K562 (cell line): Measurements from ENCODE around the gene TCEAL8. TPM values are rescaled to one million over a fixed set of nuclear protein-coding genes. Genes with fewer than 3 reads are reported as not detected.

Source experiments
- ATAC-seq: fragments of 200-7000 bp; cut with Tn5 transposase; 3 replicates; pipeline ENCODE4 v1.9.1; 2020; ENCODE audit warnings: moderate library complexity
- BruUV-seq: library from RNA; stranded (reverse); fragments of 400-500 nt; replicated peaks from 2 replicates; lab custom pipeline; 2021; lab: Mats Ljungman, UMichigan
- CTCF ChIA-PET: fragments of 300-600 bp; formaldehyde crosslinking; extraction: SDS; loops from one replicate; lab custom pipeline; 2021; ENCODE audit warnings: low intra/inter-chr PET ratio; lab: Yijun Ruan, JAX
- POLR2A ChIA-PET: fragments of 300-600, 350-650 bp; sonication (Branson Sonifier 250); formaldehyde crosslinking; extraction: SDS; loops from one replicate; lab custom pipeline; 2021; ENCODE audit warnings: antibody characterized with exemption, inconsistent platforms; lab: Yijun Ruan, JAX
- DNase-seq, 4 experiments: peaks; one replicate each; pipeline versions ENCODE4 v3.0.0 to v3.0.0-alpha.2; 2011 to 2018; ENCODE audit warnings: low spot score in 3 of 4, mixed read lengths in 3 of 4; ENCODE audit errors: extremely low read depth in 1 of 4
- FAIRE-seq: peaks from 2 replicates; lab custom pipeline; 2011; peaks lifted over from hg19 to GRCh38; lab: Jason Lieb, UNC
- H2AFZ ChIP-seq: 2 replicates; pipeline ENCODE4 v1.6.0; 2011; ENCODE audit warnings: low read depth, low read length, control low read depth, inconsistent platforms
- H3K27ac ChIP-seq: fragments of 200-600 bp; 3 replicates; pipeline ENCODE4 v1.8.0; 2011; ENCODE audit warnings: low read depth, mild to moderate bottlenecking, control low read depth, inconsistent platforms, low read length, moderate library complexity, mixed read lengths; ENCODE audit errors: extremely low read depth
- H3K27me3 ChIP-seq, 2 experiments: fragments of 300-600 bp in 1 of 2; 2 replicates in 1 of 2; 3 replicates in 1 of 2; pipeline versions ENCODE4 v1.6.0 to v1.8.0; 2011; ENCODE audit warnings: inconsistent platforms in 2 of 2, low read length in 2 of 2, mild to moderate bottlenecking in 1 of 2, mixed read lengths in 1 of 2, moderate library complexity in 1 of 2; ENCODE audit not compliant: control insufficient read depth in 2 of 2, insufficient read depth in 2 of 2
- H3K36me3 ChIP-seq: fragments of 300-600 bp; 3 replicates; pipeline ENCODE4 v1.8.0; 2011; ENCODE audit warnings: mild to moderate bottlenecking, low read length, inconsistent platforms; ENCODE audit not compliant: control insufficient read depth, insufficient read depth
- H3K4me1 ChIP-seq, 2 experiments: fragments of 200-600 bp in 1 of 2; replicated peaks in 1 of 2; 2 replicates in 1 of 2; 3 replicates in 1 of 2; pipeline versions ENCODE4 v1.5.1 to v1.8.0; 2011; ENCODE audit warnings: inconsistent platforms in 2 of 2, low read length in 2 of 2, mild to moderate bottlenecking in 1 of 2, mixed read lengths in 1 of 2, moderate library complexity in 1 of 2; ENCODE audit not compliant: control insufficient read depth in 2 of 2, insufficient read depth in 2 of 2
- H3K4me2 ChIP-seq: 2 replicates; pipeline ENCODE4 v1.6.1; 2011; ENCODE audit warnings: low read length, control low read depth, inconsistent platforms, mixed read lengths; ENCODE audit not compliant: insufficient read depth
- H3K4me3 ChIP-seq: fragments of 200-600 bp; sonication (generic), shearing (Covaris generic); 2 replicates; pipeline ENCODE4 v1.5.1; 2016; ENCODE audit warnings: control low read depth, inconsistent platforms
- H3K79me2 ChIP-seq: fragments of 200-600 bp; 3 replicates; pipeline ENCODE4 v1.8.0; 2011; ENCODE audit warnings: low read length, inconsistent platforms; ENCODE audit not compliant: control insufficient read depth, insufficient read depth
- H3K9ac ChIP-seq, 2 experiments: 2 replicates each; pipeline versions ENCODE4 v1.6.0 to v1.6.1; 2011; ENCODE audit warnings: low read depth in 2 of 2, low read length in 2 of 2, control low read depth in 1 of 2, inconsistent platforms in 1 of 2, mild to moderate bottlenecking in 1 of 2, mixed read lengths in 1 of 2; ENCODE audit not compliant: insufficient read depth in 1 of 2
- H3K9me1 ChIP-seq: one replicate; pipeline ENCODE4 v1.6.0; 2011; ENCODE audit warnings: inconsistent platforms, mild to moderate bottlenecking, low read length, moderate library complexity; ENCODE audit not compliant: control insufficient read depth, insufficient read depth
- H3K9me3 ChIP-seq: replicated peaks from 2 replicates; pipeline ENCODE4 v1.5.1; 2011; ENCODE audit warnings: low read depth, low read length, inconsistent platforms; ENCODE audit not compliant: control insufficient read depth, insufficient read depth
- H4K20me1 ChIP-seq: replicated peaks from 2 replicates; pipeline ENCODE4 v1.6.1; 2011; ENCODE audit warnings: low read length, inconsistent platforms, mixed read lengths; ENCODE audit not compliant: control insufficient read depth, insufficient read depth
- DMBX1 ChIP-seq: fragments of 250-450 bp; sonication (Bioruptor Pico); IDR thresholded peaks from 2 replicates; pipeline ENCODE4 v1.8.0; 2022; ENCODE audit warnings: inconsistent platforms, mild to moderate bottlenecking, moderate library complexity, borderline replicate concordance
- HIVEP1 ChIP-seq: fragments of 250-450 bp; sonication (Bioruptor Pico); IDR thresholded peaks from 2 replicates; pipeline ENCODE4 v1.4.0; 2020; ENCODE audit warnings: mild to moderate bottlenecking
- MAZ ChIP-seq, 2 experiments: fragments of 450-650 bp in 1 of 2; sonication (generic) in 1 of 2; formaldehyde crosslinking; IDR thresholded peaks in 1 of 2; conservative IDR thresholded peaks in 1 of 2; 2 replicates each; pipeline versions ENCODE4 v1.4.0 to v1.5.0; 2020; ENCODE audit warnings: mild to moderate bottlenecking in 1 of 2, missing genetic modification reagents in 1 of 2
- NCOA1 ChIP-seq: fragments of 450-650 bp; IDR thresholded peaks from 2 replicates; pipeline ENCODE4 v1.6.1; 2016; ENCODE audit warnings: low read depth
- SMARCA5 ChIP-seq: fragments of 450-650 bp; IDR thresholded peaks from 2 replicates; pipeline ENCODE4 v1.6.1; 2016
- XRCC5 ChIP-seq: fragments of 200-400 bp; formaldehyde crosslinking; IDR thresholded peaks from 2 replicates; pipeline ENCODE4 v1.6.1; 2017; ENCODE audit warnings: low read depth, mild to moderate bottlenecking, low read length
- YY1 ChIP-seq, 3 experiments: IDR thresholded peaks; 2 replicates each; pipeline ENCODE4 v1.6.1; 2011; ENCODE audit warnings: low read length in 2 of 3, mild to moderate bottlenecking in 2 of 3, moderate library complexity in 2 of 3, borderline replicate concordance in 1 of 3, control low read depth in 1 of 3, low read depth in 1 of 3; ENCODE audit not compliant: insufficient read depth in 3 of 3, insufficient replicate concordance in 2 of 3, control insufficient read depth in 1 of 3, insufficient read length in 1 of 3; ENCODE audit errors: extremely low read depth in 1 of 3
- ZNF23 ChIP-seq: fragments of 250-450 bp; sonication (Bioruptor Pico); IDR thresholded peaks from 2 replicates; pipeline ENCODE4 v1.4.0; 2020; ENCODE audit warnings: mild to moderate bottlenecking
- in situ Hi-C: fragments of 300-500 bp; cut with MboI; formaldehyde crosslinking; loops from 4 replicates; pipeline ENCODE4 v1.15.0; 2018; ENCODE audit warnings: inconsistent platforms, mixed read lengths
- intact Hi-C: fragments of 100-400 bp; cut with micrococcal nuclease; formaldehyde crosslinking; loops from 2 replicates; pipeline ENCODE4 v1.14.2; 2022
- polyA plus RNA-seq, 8 experiments: library from polyadenylated mRNA; depleted of rRNA in 4 of 8; stranded (reverse) in 5 of 8; unstranded in 3 of 8; fragments of >200 nt; fragmentation: Nextera tagmentation in 2 of 8; fragmentation: Illumina TruSeq in 1 of 8; extraction: Ambion mirVana in 2 of 8; extraction: Trizol in 1 of 8; gene quantifications; 2 replicates each; pipeline versions ENCODE4 v1.2.1 to v1.2.3, GENCODE V29; 2011 to 2014; ENCODE audit warnings: inconsistent platforms in 1 of 8, missing spikeins in 1 of 8
- total RNA-seq, 7 experiments: library from RNA; depleted of rRNA in 6 of 7; stranded (reverse); fragments of >200 nt in 6 of 7; fragmentation: Illumina TruSeq in 2 of 7; extraction: Trizol in 2 of 7; gene quantifications; 2 replicates each; pipeline versions ENCODE4 v1.2.1 to v1.2.3, GENCODE V29; 2011 to 2021; ENCODE audit warnings: low replicate concordance in 1 of 7
- TF ChIP-seq, protein P1 (sequence below): fragments of 450-650 bp; IDR thresholded peaks from 2 replicates; pipeline ENCODE4 v1.6.1; 2014; ENCODE audit warnings: low read depth, mild to moderate bottlenecking, moderate library complexity, borderline replicate concordance
- TF ChIP-seq, protein P2 (sequence below): fragments of 450-650 bp; formaldehyde crosslinking; IDR thresholded peaks from 2 replicates; pipeline ENCODE4 v1.4.0; 2022; ENCODE audit warnings: mild to moderate bottlenecking, moderate library complexity

TCEAL8 gene
- total and polyA plus RNA-seq, 9 of the 15 experiments (the other 6 are each of a cell fraction or from before 2014, with no cell fraction given): 49.0 to 178 (median 101) TPM

GRCh38 chrX:103254921-103255493, at the start of gene TCEAL8 (continued):
- no peak for TF ChIP-seq YY1 (IDR thresholded peaks at IDR 0.05; ENCODE audit: borderline replicate concordance in 1 of 3, control insufficient read depth in 1 of 3, extremely low read depth in 1 of 3, insufficient read depth in 3 of 3, insufficient read length in 1 of 3, insufficient replicate concordance in 2 of 3, low read depth in 1 of 3, low read length in 2 of 3)
- peak in 1 of 2 experiments; percentile 52; a peak in 1 of 4 replicates for TF ChIP-seq MAZ (CRISPR knock-in tag; conservative IDR thresholded peaks at IDR 0.05 in 1 of 2, IDR thresholded peaks at IDR 0.05 in 1 of 2)

DNA sequence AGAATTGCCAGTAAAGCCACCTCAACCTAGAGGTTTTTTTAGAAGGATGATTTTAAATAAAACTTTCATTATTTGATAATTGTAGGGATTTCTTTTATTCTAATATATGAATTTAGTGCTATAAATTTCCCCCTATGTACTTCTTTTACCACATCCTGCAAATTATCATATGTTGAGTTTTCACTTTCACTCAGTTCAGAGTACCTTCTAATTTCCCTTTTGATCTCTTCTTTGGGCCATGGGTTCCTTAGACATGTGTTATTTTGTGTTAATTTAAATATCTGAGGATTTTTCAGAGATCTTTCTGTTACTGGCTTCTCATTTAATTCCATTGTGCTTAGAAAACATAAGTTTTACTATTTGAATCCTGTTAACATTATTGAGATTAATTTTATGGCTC, 49.8 kb upstream of the TCEAL8 start:
- in situ Hi-C loops: no loop called here
- ATAC-seq (no peak), FAIRE-seq (no peak), DNase-seq (no peak)
- Histone ChIP-seq H4K20me1 (no peaks in the 10 kb centered on the region), H3K79me2 (no peaks in the 10 kb centered on the region), H3K9me1 (no peaks in the 10 kb centered on the region), H3K36me3 (no peaks in the 10 kb centered on the region), H3K4me2 (no peak overlapping the region), H3K27ac (no peak overlapping the region), H3K4me1 (no peaks in the 10 kb centered on the region; a peak in 1 of 5 replicates), H3K4me3 (no peak overlapping the region), H3K9me3 (no peaks in the 10 kb centered on the region), H3K9ac (no peak overlapping the region), H3K27me3 (no peaks in the 10 kb centered on the region), H2AFZ (no peak overlapping the region)
- ChIA-PET CTCF (no interaction called here), POLR2A (no interaction called here)
- no TSS peak for BruUV-seq
- TF ChIP-seq HIVEP1 (CRISPR knock-in tag): no peak
- TF ChIP-seq, protein P1, sequence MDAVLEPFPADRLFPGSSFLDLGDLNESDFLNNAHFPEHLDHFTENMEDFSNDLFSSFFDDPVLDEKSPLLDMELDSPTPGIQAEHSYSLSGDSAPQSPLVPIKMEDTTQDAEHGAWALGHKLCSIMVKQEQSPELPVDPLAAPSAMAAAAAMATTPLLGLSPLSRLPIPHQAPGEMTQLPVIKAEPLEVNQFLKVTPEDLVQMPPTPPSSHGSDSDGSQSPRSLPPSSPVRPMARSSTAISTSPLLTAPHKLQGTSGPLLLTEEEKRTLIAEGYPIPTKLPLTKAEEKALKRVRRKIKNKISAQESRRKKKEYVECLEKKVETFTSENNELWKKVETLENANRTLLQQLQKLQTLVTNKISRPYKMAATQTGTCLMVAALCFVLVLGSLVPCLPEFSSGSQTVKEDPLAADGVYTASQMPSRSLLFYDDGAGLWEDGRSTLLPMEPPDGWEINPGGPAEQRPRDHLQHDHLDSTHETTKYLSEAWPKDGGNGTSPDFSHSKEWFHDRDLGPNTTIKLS: no peak
- TF ChIP-seq, protein P2, sequence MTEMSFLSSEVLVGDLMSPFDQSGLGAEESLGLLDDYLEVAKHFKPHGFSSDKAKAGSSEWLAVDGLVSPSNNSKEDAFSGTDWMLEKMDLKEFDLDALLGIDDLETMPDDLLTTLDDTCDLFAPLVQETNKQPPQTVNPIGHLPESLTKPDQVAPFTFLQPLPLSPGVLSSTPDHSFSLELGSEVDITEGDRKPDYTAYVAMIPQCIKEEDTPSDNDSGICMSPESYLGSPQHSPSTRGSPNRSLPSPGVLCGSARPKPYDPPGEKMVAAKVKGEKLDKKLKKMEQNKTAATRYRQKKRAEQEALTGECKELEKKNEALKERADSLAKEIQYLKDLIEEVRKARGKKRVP (CRISPR knock-in tag): no peak
- no peak for TF ChIP-seq XRCC5
- TF ChIP-seq SMARCA5: no peak
- no peak for TF ChIP-seq DMBX1 (CRISPR knock-in tag)
- no peak for TF ChIP-seq ZNF23 (CRISPR knock-in tag)
- no peak for TF ChIP-seq NCOA1
- TF ChIP-seq YY1 (IDR thresholded peaks at IDR 0.05; ENCODE audit: borderline replicate concordance in 1 of 3, control insufficient read depth in 1 of 3, extremely low read depth in 1 of 3, insufficient read depth in 3 of 3, insufficient read length in 1 of 3, insufficient replicate concordance in 2 of 3, low read depth in 1 of 3, low read length in 2 of 3): no peak
- intact Hi-C loops: no loop called here
